PC-9 (cell line): ENCODE measurements around the gene MRPL27. TPM values are rescaled to one million over a fixed set of nuclear protein-coding genes. Genes with fewer than 3 reads are reported as not detected.

Experiments used
- BruUV-seq: library from RNA; stranded (reverse); fragments of 400-500 nt; replicated peaks from 2 replicates; lab custom pipeline; 2021; lab: Mats Ljungman, UMichigan
- CTCF ChIA-PET: fragments of 300-600 bp; sonication (Branson Sonifier 250); formaldehyde crosslinking; loops from one replicate; lab custom pipeline; 2022; ENCODE audit warnings: antibody characterized with exemption; lab: Charles Lee
- POLR2A ChIA-PET: fragments of 300-600 bp; sonication (Branson Sonifier 250); formaldehyde crosslinking; loops from one replicate; lab custom pipeline; 2022; ENCODE audit warnings: antibody characterized with exemption; ENCODE audit not compliant: unreplicated experiment; lab: Charles Lee
- DNase-seq, 2 experiments: peaks; one replicate each; pipeline versions ENCODE4 v3.0.0 to v3.0.0-alpha.2; 2015 to 2022; ENCODE audit warnings: mixed read lengths in 1 of 2
- H2AFZ ChIP-seq: fragments of 200-600 bp; sonication (generic); 2 replicates; pipeline ENCODE4 v1.8.1; 2017; ENCODE audit warnings: antibody characterized with exemption
- H3F3A ChIP-seq: fragments of 200-600 bp; sonication (generic); 2 replicates; pipeline ENCODE4 v1.8.1; 2017; ENCODE audit warnings: antibody characterized with exemption, mild to moderate bottlenecking, low read depth; ENCODE audit not compliant: insufficient read depth
- H3K27ac ChIP-seq: fragments of 200-600 bp; sonication (generic); 2 replicates; pipeline ENCODE4 v1.6.1; 2016; ENCODE audit warnings: mixed run types
- H3K27me3 ChIP-seq: fragments of 200-600 bp; sonication (generic); 2 replicates; pipeline ENCODE4 v1.6.1; 2016; ENCODE audit warnings: low read depth, mixed run types; ENCODE audit not compliant: insufficient read depth
- H3K36me3 ChIP-seq: fragments of 200-600 bp; sonication (generic); 2 replicates; pipeline ENCODE4 v1.6.1; 2016; ENCODE audit warnings: low read depth, mixed run types
- H3K4me1 ChIP-seq: fragments of 200-600 bp; sonication (generic); replicated peaks from 2 replicates; pipeline ENCODE4 v1.6.1; 2016; ENCODE audit warnings: mixed run types; ENCODE audit not compliant: insufficient read depth
- H3K4me2 ChIP-seq: fragments of 200-600 bp; sonication (generic); 2 replicates; pipeline ENCODE4 v1.6.1; 2017; ENCODE audit warnings: mixed run types
- H3K4me3 ChIP-seq: fragments of 200-600 bp; sonication (generic); 2 replicates; pipeline ENCODE4 v1.6.1; 2016; ENCODE audit warnings: mixed run types
- H3K79me2 ChIP-seq: fragments of 200-600 bp; sonication (generic); 2 replicates; pipeline ENCODE4 v1.6.1; 2017; ENCODE audit warnings: low read depth, mixed run types
- H3K9me2 ChIP-seq: fragments of 200-600 bp; sonication (generic); 2 replicates; pipeline ENCODE4 v1.8.1; 2017; ENCODE audit warnings: mild to moderate bottlenecking; ENCODE audit not compliant: insufficient read depth
- H3K9me3 ChIP-seq: fragments of 200-600 bp; sonication (generic); 2 replicates; pipeline ENCODE4 v1.8.1; 2016; ENCODE audit warnings: low read depth; ENCODE audit not compliant: insufficient read depth
- H4K20me1 ChIP-seq: fragments of 200-600 bp; sonication (generic); 2 replicates; pipeline ENCODE4 v1.8.1; 2017; ENCODE audit not compliant: insufficient read depth
- EZH2 ChIP-seq: fragments of 200-600 bp; sonication (generic); IDR thresholded peaks from 2 replicates; pipeline ENCODE4 v1.8.0; 2017; ENCODE audit warnings: antibody characterized with exemption, low read depth
- intact Hi-C: fragments of 100-400 bp; cut with micrococcal nuclease; formaldehyde crosslinking; loops from one replicate; pipeline ENCODE4 v1.10.0; 2022; ENCODE audit not compliant: unreplicated experiment
- total RNA-seq: library from RNA; stranded (reverse); gene quantifications from 2 replicates; pipeline ENCODE4 v1.2.3, GENCODE V29; 2021
- TF ChIP-seq, protein P1 (sequence below): fragments of 200-600 bp; sonication (generic); conservative IDR thresholded peaks from 2 replicates; pipeline ENCODE4 v1.6.1; 2017; ENCODE audit warnings: mixed run types, antibody characterized with exemption, mild to moderate bottlenecking, moderate library complexity

MRPL27 gene
- total RNA-seq, 1 experiment from 2014 or later = 48.3 TPM

- peaks cover 10% of the 10 kb centered on the region; the same call in 1 of the 2 replicates for H3F3A ChIP-seq
- no peaks in the 10 kb centered on the region for H3K4me1 ChIP-seq
- no peak overlapping the region for H3K4me3 ChIP-seq
- BruUV-seq = no TSS peak
- POLR2A ChIA-PET = interaction anchor here (0.6 kb wide), 1 partner anchor 331 kb away, joined by 3 read pairs; no protein-coding TSS in a partner anchor
- TF ChIP-seq, protein P1, sequence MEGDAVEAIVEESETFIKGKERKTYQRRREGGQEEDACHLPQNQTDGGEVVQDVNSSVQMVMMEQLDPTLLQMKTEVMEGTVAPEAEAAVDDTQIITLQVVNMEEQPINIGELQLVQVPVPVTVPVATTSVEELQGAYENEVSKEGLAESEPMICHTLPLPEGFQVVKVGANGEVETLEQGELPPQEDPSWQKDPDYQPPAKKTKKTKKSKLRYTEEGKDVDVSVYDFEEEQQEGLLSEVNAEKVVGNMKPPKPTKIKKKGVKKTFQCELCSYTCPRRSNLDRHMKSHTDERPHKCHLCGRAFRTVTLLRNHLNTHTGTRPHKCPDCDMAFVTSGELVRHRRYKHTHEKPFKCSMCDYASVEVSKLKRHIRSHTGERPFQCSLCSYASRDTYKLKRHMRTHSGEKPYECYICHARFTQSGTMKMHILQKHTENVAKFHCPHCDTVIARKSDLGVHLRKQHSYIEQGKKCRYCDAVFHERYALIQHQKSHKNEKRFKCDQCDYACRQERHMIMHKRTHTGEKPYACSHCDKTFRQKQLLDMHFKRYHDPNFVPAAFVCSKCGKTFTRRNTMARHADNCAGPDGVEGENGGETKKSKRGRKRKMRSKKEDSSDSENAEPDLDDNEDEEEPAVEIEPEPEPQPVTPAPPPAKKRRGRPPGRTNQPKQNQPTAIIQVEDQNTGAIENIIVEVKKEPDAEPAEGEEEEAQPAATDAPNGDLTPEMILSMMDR = no peak
- no peak for DNase-seq
- no peak overlapping the region for H3K27ac ChIP-seq
- H3K9me3 ChIP-seq = no peaks in the 10 kb centered on the region
- no peak overlapping the region for H2AFZ ChIP-seq
- no peaks in the 10 kb centered on the region for H3K9me2 ChIP-seq
- H3K36me3 ChIP-seq = peaks cover 26% of the 10 kb centered on the region
- peaks cover 6% of the 10 kb centered on the region for H3K79me2 ChIP-seq
- H3K27me3 ChIP-seq = no peaks in the 10 kb centered on the region
- intact Hi-C loops = no loop called here
- CTCF ChIA-PET = no interaction called here
- H3K4me2 ChIP-seq = no peak overlapping the region
- peaks cover 5% of the 10 kb centered on the region; the same call in 1 of the 2 replicates for H4K20me1 ChIP-seq
These were observed 7.2 kb downstream of the MRPL27 start for GRCh38 chr17:50365649-50366393.

- intact Hi-C loops = no loop called here
- TF ChIP-seq, protein P1 = no peak
- TF ChIP-seq EZH2 = no peak
- POLR2A ChIA-PET = no interaction called here
- Histone ChIP-seq H3K9me2 (no peaks in the 10 kb centered on the region), H3F3A (peaks cover 10% of the 10 kb centered on the region; the same call in 1 of the 2 replicates), H3K9me3 (no peaks in the 10 kb centered on the region), H3K4me1 (no peaks in the 10 kb centered on the region), H4K20me1 (peaks cover 5% of the 10 kb centered on the region; the same call in 1 of the 2 replicates), H3K79me2 (no peaks in the 10 kb centered on the region), H3K4me3 (no peak overlapping the region), H3K36me3 (peaks cover 23% of the 10 kb centered on the region), H3K27ac (no peak overlapping the region), H2AFZ (no peak overlapping the region), H3K27me3 (no peaks in the 10 kb centered on the region), H3K4me2 (no peak overlapping the region)
- CTCF ChIA-PET = no interaction called here
- no peak for DNase-seq
- BruUV-seq = no TSS peak
These were observed 7.8 kb downstream of the MRPL27 start for GRCh38 chr17:50365165-50365564.

- peaks cover 22% of the 10 kb centered on the region for H3K36me3 ChIP-seq
- H3K79me2 ChIP-seq = no peaks in the 10 kb centered on the region
- BruUV-seq = no TSS peak
- no peak for TF ChIP-seq EZH2
- TF ChIP-seq, protein P1 = no peak
- no peaks in the 10 kb centered on the region for H3K9me3 ChIP-seq
- H3K27me3 ChIP-seq = no peaks in the 10 kb centered on the region
- intact Hi-C loops = loop anchor here (5.0 kb wide), 1 partner anchor 162 kb away; the partner anchor contains the start of gene COL1A1
- H2AFZ ChIP-seq = no peak overlapping the region
- peaks cover 5% of the 10 kb centered on the region; the same call in 1 of the 2 replicates for H4K20me1 ChIP-seq
- no peak overlapping the region for H3K4me3 ChIP-seq
- POLR2A ChIA-PET = no interaction called here
- no peak for DNase-seq
- H3K9me2 ChIP-seq = no peaks in the 10 kb centered on the region
- no peak overlapping the region for H3K27ac ChIP-seq
- H3K4me2 ChIP-seq = no peak overlapping the region
- H3K4me1 ChIP-seq = no peaks in the 10 kb centered on the region
- H3F3A ChIP-seq = peaks cover 10% of the 10 kb centered on the region; the same call in 1 of the 2 replicates
- CTCF ChIA-PET = no interaction called here
These were observed 8.3 kb downstream of the MRPL27 start for GRCh38 chr17:50364715-50365114.
